ENCODE measurements around the gene ST3GAL3. TPM values are rescaled to one million over a fixed set of nuclear protein-coding genes. Genes with fewer than 3 reads are reported as not detected.

The ST3GAL3 gene
- total and polyA plus RNA-seq, 3 donors from 2014 or later, result 42.9 to 62.0 (median 50.7) TPM

- WGBS, 2 donors, result 81 to 96% methylated on average over 1 to 2 of the region's 2 CpGs
- Histone ChIP-seq H3K27me3 (no peaks in the 10 kb centered on the region), H3K4me3 (no peak overlapping the region), H3K36me3 (ENCODE audit: low read depth, missing control alignments) (no peaks in the 10 kb centered on the region), H3K9me3 (no peaks in the 10 kb centered on the region), H3K4me1 (no peaks in the 10 kb centered on the region), H3K27ac (no peak overlapping the region)
- intact Hi-C loops (cut with DNase I; ENCODE audit: low total_unique reads), result no loop called here
- TF ChIP-seq CTCF (IDR thresholded peaks at IDR 0.05) (no peak), POLR2A (IDR thresholded peaks at IDR 0.05) (no peak)
- DNase-seq, result no peak
Observed at GRCh38 chr1:43879996-43880395, 172.7 kb downstream of the ST3GAL3 start.

- no peak for TF ChIP-seq POLR2A (IDR thresholded peaks at IDR 0.05)
- no peak for TF ChIP-seq CTCF (IDR thresholded peaks at IDR 0.05)
- Histone ChIP-seq H3K27me3 (no peaks in the 10 kb centered on the region), H3K27ac (no peak overlapping the region), H3K4me3 (no peak overlapping the region), H3K9me3 (no peaks in the 10 kb centered on the region), H3K36me3 (ENCODE audit: low read depth, missing control alignments) (no peaks in the 10 kb centered on the region), H3K4me1 (no peaks in the 10 kb centered on the region)
- DNase-seq, result no peak
- intact Hi-C loops (cut with DNase I; ENCODE audit: low total_unique reads), result no loop called here
- WGBS, 2 donors, result 87 to 88% methylated on average over 5 of the region's 5 CpGs
Observed at GRCh38 chr1:43880604-43881003, 173.3 kb downstream of the ST3GAL3 start.

- Histone ChIP-seq H3K4me1 (no peaks in the 10 kb centered on the region), H3K9me3 (no peaks in the 10 kb centered on the region), H3K27me3 (no peaks in the 10 kb centered on the region), H3K4me3 (no peak overlapping the region), H3K36me3 (ENCODE audit: low read depth, missing control alignments) (no peaks in the 10 kb centered on the region), H3K27ac (no peak overlapping the region)
- 63 to 88% methylated on average over 3 to 4 of the region's 4 CpGs for WGBS, 2 donors
- intact Hi-C loops (cut with DNase I; ENCODE audit: low total_unique reads), result no loop called here
- DNase-seq, result no peak
- no peak for TF ChIP-seq POLR2A (IDR thresholded peaks at IDR 0.05)
- no peak for TF ChIP-seq CTCF (IDR thresholded peaks at IDR 0.05)
Observed at GRCh38 chr1:43881415-43881814, 174.1 kb downstream of the ST3GAL3 start.

GRCh38 chr1:43882763-43883162 lies 175.4 kb downstream of the ST3GAL3 start:
- TF ChIP-seq POLR2A (IDR thresholded peaks at IDR 0.05) (no peak), CTCF (IDR thresholded peaks at IDR 0.05) (no peak)
- Histone ChIP-seq H3K4me1 (no peaks in the 10 kb centered on the region), H3K27me3 (no peaks in the 10 kb centered on the region), H3K4me3 (no peak overlapping the region), H3K9me3 (no peaks in the 10 kb centered on the region), H3K27ac (no peak overlapping the region), H3K36me3 (ENCODE audit: low read depth, missing control alignments) (no peaks in the 10 kb centered on the region)
- DNase-seq, result no peak
- 92 to 94% methylated on average over 4 of the region's 4 CpGs for WGBS, 2 donors
- intact Hi-C loops (cut with DNase I; ENCODE audit: low total_unique reads), result no loop called here

- no peaks in the 10 kb centered on the region for H3K36me3 ChIP-seq (ENCODE audit: low read depth, missing control alignments)
- intact Hi-C loops (cut with DNase I; ENCODE audit: low total_unique reads), result no loop called here
- no peak for DNase-seq
- WGBS, 2 donors, result 80 to 100% methylated on average over 3 to 4 of the region's 4 CpGs
- no peak overlapping the region for H3K27ac ChIP-seq
- H3K4me3 ChIP-seq, result no peak overlapping the region
- no peaks in the 10 kb centered on the region for H3K9me3 ChIP-seq
- TF ChIP-seq POLR2A (IDR thresholded peaks at IDR 0.05) (no peak), CTCF (IDR thresholded peaks at IDR 0.05) (no peak)
- no peaks in the 10 kb centered on the region for H3K4me1 ChIP-seq
- H3K27me3 ChIP-seq, result no peaks in the 10 kb centered on the region
Observed at GRCh38 chr1:43883321-43883720, 176.0 kb downstream of the ST3GAL3 start.

Data from testis (tissue), 3 donors.